NCI-H345 treated with DMSO at 0.1 percent for 48 hours (cell line): Measurements from ENCODE around the gene SOHLH1.

ENCODE experiments used
- DNase-seq: peaks from one replicate; lab custom pipeline; 2025; ENCODE audit not compliant: unreplicated experiment; lab: John Stamatoyannopoulos, UW

The SOHLH1 gene

DNA sequence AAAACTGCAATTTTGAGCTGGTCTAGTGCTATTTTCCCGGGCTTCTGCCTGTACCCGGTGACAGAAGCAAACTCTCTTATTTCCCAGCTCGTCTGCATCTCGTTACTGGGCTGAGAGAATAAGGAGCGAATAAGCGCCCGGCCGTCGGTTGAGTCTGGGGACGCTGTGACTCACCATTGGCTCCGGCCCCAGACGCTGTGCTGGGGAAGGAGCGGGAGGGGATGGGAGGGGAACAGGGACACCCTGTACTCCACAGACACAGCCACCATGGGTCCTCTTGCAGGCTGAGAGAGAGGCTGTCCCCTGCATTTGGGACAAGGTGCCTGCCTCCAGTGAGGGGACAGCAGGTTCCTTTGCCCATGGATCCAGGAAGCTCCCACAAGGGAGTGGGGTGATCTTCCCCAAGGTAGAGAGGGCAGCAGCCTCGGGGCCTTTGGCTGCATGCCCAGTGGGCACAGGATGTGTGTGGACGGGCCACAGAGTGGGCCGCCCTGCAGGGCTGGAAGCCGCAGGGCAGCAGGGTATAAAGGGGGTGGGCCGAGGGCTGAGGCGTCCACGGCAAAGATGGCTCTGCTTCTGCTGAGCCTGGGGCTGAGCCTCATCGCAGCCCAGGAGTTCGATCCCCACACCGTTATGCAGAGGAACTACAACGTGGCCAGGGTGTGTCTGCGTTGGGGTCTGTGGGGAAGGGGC, 36.4 kb downstream of the SOHLH1 start, which contains the start of gene LCN9:
Gene LCN9, plus strand, starts transcription at position 552 of the 693 bp plus-strand sequence. Its CDS starts 13 bp downstream, at position 565.
- no peak for DNase-seq

GRCh38 chr9:135661816-135662560, 37.3 kb downstream of the SOHLH1 start:
- DNase-seq = no peak

GRCh38 chr9:135660407-135660806, 38.9 kb downstream of the SOHLH1 start:
- DNase-seq = no peak

DNA sequence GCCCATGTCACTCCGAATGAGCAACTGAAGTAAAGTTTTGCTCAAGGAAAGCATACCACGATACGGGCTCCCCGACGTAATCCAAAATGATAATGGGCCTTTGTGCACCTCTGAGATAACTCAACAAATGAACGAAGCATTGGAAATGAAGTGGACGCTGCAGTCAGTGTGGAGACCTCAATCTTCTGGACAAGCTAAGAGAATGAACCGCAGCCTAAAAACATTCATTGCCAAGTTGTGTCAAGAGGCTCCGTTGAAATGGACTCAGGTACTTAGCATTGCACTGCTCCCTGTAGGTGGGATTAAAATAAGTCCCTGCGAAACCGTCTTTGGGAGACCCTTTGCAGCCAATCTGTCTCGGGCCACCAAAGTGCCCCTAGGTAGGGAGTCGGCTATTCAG, 40.0 kb downstream of the SOHLH1 start:
- no peak for DNase-seq

DNA sequence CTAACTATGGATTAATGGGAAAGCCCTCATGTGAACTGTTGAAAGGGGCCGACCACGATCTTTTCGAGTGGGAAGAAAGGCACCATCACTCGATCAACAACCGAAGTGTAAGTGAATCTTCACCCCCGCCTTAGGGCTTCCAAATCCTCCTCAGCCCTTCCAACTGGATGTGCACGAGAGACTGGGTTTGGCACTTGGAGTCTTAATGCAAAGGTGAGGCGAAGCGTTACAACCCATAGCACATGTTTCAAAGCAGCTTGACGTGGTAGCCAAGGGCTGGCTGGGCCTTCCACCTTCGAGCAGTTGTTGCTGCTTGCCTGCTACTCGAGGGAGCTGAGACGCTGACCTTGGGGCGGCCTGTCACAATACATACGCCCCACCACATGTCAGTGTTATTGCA, 41.9 kb downstream of the SOHLH1 start:
- no peak for DNase-seq

DNA sequence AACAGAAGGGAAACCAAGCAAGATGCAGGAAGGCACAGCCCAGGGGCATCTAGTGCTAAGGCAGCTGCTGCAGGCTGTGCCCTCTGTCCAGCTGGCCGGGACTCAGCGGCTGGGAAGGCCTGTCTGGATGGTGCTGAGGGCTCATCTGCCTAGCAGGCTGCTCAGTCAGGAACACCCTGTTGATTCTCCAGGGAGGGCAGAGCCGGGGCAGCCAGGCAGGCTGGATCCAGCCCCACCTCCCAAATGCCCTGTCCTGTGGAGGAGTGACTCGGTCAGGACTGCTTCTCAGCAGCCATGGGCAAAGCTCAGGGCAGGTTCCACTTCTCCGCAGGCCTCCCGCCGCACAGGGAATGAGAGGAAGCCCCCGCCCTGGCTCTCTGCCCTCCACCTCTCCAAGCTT, 44.0 kb downstream of the SOHLH1 start:
- DNase-seq = no peak

GRCh38 chr9:135650408-135650807, 48.9 kb downstream of the SOHLH1 start:
- DNase-seq = no peak

DNA sequence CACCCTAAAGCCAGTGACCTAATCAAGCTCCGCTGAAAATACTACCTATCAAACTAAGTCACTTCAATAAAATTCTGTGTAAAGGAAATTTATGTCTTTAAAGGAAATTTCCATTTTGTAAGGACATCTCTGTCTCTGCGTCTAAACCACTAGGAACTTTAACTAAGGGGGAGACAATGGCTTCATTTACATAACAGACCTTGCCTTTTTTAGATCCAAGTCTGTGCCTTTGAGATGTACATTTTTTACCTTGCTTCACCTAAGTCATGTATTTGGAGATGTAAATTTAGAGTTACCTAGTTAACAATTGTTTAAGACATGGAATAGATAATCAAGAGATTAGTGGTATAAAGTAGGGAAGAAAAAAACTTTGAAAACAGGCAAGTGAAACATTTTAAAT, 49.8 kb downstream of the SOHLH1 start:
- DNase-seq = no peak

DNA sequence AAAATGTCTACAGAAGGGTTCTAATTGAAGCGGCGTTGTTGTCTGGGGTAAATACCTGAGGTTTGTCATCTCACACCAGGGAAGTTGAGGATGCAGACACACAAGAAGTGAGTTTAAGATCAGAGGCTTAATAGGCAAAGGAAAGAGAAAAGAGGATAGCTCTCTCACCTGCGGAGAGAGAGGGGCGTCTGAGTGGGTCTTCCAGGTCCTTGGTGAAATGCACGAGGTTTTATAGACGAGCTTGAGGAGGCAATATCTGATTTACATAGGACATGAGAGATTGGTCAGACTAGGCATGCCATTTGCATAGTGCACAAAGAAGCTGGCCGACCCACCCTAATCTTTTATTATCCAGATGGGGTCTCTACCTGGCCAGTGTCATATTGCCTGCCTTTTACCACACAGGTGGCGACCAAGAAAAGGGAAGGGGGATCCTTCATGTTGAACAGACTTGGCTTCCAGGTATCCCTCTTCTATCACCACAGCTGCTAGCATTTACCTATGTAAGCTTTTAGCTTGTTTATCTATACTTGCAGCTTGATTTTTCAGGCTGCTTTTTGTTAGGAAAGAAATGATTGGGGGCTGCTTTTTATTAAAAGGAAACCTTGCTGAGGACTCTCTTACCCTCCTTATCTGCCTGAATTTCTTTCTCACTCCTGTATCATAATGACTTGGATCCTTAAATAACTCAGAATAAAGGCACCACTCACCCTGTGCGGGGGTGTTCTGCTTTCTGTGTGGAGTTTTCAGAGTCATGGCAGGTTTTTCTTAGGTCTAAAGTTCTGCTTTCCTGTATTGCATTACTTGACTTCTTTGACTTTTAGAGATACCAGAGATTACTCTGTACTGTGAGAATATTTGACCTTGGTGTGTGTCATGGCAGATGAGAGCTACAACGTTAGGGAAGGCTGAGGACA, 50.5 kb downstream of the SOHLH1 start:
- DNase-seq = no peak

DNA sequence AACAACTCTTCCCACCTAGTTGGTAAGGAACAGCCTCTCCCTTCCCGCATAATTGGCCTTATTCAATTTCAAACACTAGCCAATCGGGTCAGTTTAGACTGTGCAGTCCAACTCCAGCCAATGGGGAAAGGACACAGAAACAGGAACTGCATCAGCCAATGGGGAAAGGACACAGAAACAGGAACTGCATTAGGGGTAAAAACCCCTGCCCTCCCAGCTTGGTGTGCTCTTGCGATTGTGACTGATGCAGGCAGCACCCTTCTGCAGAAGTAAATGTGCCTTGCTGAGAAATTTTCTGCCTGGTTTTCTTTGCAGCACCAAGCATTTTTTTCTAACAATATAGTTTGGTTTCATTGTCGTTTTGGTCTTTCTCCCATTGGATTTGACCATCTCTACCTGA, 51.4 kb downstream of the SOHLH1 start:
- DNase-seq = no peak

DNA sequence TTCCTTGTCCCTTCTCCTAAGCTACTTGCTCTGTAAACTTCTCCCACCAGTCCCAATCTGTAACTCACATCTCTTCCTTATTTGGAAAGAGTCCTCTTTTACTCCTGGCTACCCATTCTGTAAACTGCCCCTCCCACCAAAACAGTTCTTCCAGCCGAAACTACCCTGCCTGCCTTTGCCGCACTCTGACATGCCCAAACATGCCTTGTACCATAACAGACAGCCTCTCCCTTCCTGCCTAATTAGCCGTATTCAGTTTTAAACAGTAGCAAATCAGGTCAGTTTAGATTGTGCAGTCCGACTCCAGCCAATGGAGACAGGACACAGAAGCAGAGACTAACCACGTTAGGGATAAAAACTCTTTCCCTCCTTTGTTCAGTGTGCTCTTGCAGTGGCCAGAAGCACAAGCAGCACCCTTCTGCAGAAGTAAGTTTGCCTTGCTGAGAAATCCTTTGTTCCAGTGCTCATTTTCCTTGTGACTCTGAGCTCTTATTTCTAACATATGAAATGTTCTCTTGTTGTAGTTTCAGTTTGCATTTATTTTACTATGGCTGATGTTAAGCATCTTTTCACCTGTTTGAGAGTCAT, 54.6 kb downstream of the SOHLH1 start:
- DNase-seq = no peak
